Measurements from ENCODE around the gene SMG9.

DNA sequence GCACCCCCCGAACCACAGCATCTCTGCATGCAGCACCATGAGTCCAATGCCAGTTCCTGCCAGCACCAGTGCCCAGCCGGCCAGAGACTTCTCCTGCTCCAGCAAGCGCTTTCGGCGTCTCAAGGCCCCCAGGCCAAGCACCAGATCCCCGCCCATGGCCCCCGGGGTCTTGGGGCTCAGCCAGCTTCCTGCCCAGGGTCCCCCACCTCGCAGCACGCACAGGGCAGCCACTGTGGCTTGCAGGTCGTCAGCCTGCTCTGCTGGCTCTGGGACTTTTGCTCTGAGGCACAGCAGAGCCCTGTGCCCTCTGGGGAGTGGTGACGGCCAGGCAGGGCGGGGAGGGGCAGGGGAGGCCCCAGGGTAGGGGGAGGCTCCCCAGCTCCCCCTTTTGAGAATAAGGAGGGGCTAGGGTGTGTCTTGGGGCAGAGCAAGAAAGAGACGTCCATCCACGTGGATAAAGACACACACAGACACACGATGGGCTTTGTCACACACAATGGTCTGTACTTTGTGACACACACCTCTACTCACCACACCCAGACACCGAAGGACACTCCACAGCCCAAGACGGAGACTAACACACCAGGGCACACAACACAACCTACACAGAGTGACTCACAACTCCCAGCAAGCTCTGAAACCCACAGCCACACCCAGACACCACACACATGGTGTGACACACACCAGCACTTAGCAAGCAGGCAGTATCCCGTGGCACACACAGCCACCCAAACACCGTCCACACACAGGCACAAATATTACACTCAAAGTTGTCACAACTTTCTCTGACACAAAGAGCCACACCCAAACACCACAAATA is 26.2 kb upstream of the SMG9 start, which contains the start of gene KCNN4:
- no peak for TF ChIP-seq RAD21 (IDR thresholded peaks at IDR 0.05; ENCODE audit: low read depth)
- TF ChIP-seq CEBPB (IDR thresholded peaks at IDR 0.05): no peak
- no peak for TF ChIP-seq EP300 (IDR thresholded peaks at IDR 0.05; ENCODE audit: borderline replicate concordance)
- TF ChIP-seq, protein P1, sequence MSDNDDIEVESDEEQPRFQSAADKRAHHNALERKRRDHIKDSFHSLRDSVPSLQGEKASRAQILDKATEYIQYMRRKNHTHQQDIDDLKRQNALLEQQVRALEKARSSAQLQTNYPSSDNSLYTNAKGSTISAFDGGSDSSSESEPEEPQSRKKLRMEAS (IDR thresholded peaks at IDR 0.05): no peak
- no peak for TF ChIP-seq NFIC (IDR thresholded peaks at IDR 0.05)
- TF ChIP-seq TAF1 (IDR thresholded peaks at IDR 0.05; ENCODE audit: low read depth): no peak
- no peak for TF ChIP-seq FOXM1 (IDR thresholded peaks at IDR 0.05; ENCODE audit: borderline replicate concordance, low read depth)
- TF ChIP-seq EGR1 (IDR thresholded peaks at IDR 0.05): no peak
- TF ChIP-seq, protein P2, sequence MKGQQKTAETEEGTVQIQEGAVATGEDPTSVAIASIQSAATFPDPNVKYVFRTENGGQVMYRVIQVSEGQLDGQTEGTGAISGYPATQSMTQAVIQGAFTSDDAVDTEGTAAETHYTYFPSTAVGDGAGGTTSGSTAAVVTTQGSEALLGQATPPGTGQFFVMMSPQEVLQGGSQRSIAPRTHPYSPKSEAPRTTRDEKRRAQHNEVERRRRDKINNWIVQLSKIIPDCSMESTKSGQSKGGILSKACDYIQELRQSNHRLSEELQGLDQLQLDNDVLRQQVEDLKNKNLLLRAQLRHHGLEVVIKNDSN (IDR thresholded peaks at IDR 0.05): no peak
- no peak for TF ChIP-seq CREB1 (IDR thresholded peaks at IDR 0.05; ENCODE audit: low read depth)
- TF ChIP-seq, protein P3, sequence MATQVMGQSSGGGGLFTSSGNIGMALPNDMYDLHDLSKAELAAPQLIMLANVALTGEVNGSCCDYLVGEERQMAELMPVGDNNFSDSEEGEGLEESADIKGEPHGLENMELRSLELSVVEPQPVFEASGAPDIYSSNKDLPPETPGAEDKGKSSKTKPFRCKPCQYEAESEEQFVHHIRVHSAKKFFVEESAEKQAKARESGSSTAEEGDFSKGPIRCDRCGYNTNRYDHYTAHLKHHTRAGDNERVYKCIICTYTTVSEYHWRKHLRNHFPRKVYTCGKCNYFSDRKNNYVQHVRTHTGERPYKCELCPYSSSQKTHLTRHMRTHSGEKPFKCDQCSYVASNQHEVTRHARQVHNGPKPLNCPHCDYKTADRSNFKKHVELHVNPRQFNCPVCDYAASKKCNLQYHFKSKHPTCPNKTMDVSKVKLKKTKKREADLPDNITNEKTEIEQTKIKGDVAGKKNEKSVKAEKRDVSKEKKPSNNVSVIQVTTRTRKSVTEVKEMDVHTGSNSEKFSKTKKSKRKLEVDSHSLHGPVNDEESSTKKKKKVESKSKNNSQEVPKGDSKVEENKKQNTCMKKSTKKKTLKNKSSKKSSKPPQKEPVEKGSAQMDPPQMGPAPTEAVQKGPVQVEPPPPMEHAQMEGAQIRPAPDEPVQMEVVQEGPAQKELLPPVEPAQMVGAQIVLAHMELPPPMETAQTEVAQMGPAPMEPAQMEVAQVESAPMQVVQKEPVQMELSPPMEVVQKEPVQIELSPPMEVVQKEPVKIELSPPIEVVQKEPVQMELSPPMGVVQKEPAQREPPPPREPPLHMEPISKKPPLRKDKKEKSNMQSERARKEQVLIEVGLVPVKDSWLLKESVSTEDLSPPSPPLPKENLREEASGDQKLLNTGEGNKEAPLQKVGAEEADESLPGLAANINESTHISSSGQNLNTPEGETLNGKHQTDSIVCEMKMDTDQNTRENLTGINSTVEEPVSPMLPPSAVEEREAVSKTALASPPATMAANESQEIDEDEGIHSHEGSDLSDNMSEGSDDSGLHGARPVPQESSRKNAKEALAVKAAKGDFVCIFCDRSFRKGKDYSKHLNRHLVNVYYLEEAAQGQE (IDR thresholded peaks at IDR 0.05; ENCODE audit: low read depth): no peak
